ENCODE measurements around the gene CUEDC2.
A peak's percentile ranks its signal among the peaks of the same experiment; 100 is the strongest.

CUEDC2 gene

GRCh38 chr10:102401735-102402511 is 30.5 kb downstream of the CUEDC2 start:
- TF ChIP-seq, protein P1, sequence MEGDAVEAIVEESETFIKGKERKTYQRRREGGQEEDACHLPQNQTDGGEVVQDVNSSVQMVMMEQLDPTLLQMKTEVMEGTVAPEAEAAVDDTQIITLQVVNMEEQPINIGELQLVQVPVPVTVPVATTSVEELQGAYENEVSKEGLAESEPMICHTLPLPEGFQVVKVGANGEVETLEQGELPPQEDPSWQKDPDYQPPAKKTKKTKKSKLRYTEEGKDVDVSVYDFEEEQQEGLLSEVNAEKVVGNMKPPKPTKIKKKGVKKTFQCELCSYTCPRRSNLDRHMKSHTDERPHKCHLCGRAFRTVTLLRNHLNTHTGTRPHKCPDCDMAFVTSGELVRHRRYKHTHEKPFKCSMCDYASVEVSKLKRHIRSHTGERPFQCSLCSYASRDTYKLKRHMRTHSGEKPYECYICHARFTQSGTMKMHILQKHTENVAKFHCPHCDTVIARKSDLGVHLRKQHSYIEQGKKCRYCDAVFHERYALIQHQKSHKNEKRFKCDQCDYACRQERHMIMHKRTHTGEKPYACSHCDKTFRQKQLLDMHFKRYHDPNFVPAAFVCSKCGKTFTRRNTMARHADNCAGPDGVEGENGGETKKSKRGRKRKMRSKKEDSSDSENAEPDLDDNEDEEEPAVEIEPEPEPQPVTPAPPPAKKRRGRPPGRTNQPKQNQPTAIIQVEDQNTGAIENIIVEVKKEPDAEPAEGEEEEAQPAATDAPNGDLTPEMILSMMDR (IDR thresholded peaks at IDR 0.05; ENCODE audit: insufficient read depth, low read length, missing control alignments), result no peak
- DNase-seq (ENCODE audit: low read depth, low spot score), result no peak
- no peak overlapping the region for H3K4me3 ChIP-seq (ENCODE audit: low read depth, low read length)
- POLR2A ChIA-PET, result interaction anchor here (0.7 kb wide), 1 partner anchor 172 kb away, joined by 3 read pairs; no protein-coding TSS in a partner anchor
- CTCF ChIA-PET, result interaction anchor here (1.0 to 16.2 kb wide), 13 partner anchors 9 to 233 kb away, joined by 3 to 407 read pairs (median 10); partner anchors contain the start of genes ELOVL3, FBXL15 and PSD

GRCh38 chr10:102401342-102401654 is 31.1 kb downstream of the CUEDC2 start:
- ChIA-PET POLR2A (interaction anchor here (0.7 kb wide), 1 partner anchor 172 kb away, joined by 3 read pairs; no protein-coding TSS in a partner anchor), CTCF (interaction anchor here (1.2 to 16.2 kb wide), 10 partner anchors 11 to 243 kb away, joined by 3 to 407 read pairs (median 12); partner anchors contain the start of genes CUEDC2, ELOVL3 and PSD)
- TF ChIP-seq, protein P1 (IDR thresholded peaks at IDR 0.05; ENCODE audit: insufficient read depth, low read length, missing control alignments), result no peak
- no peak overlapping the region for H3K4me3 ChIP-seq (ENCODE audit: low read depth, low read length)
- no peak for DNase-seq (ENCODE audit: low read depth, low spot score)

DNA sequence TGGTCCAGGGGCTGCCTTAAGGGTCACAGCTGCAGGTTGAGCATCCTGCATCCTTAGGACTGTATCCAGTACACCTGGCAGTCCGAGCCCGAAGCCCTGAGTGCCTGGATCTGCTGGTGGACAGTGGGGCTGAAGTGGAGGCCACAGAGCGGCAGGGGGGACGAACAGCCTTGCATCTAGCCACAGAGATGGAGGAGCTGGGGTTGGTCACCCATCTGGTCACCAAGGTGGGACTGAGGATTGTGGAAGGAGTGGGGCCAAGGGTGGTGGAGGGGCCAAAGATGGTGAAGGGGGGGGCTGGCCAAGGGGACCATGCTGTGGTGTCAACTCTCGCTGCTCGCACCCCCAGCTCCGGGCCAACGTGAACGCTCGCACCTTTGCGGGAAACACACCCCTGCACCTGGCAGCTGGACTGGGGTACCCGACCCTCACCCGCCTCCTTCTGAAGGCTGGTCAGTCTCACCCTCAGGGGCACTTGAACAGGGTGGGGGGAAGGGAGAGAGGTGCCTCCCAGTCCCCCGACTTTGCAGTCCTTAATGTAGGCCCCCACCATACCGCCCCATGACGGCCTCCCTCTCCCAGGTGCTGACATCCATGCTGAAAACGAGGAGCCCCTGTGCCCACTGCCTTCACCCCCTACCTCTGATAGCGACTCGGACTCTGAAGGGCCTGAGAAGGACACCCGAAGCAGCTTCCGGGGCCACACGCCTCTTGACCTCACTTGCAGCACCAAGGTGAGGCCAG is 31.6 kb downstream of the CUEDC2 start:
- POLR2A ChIA-PET, result no interaction called here
- CTCF ChIA-PET, result interaction anchor here (0.6 to 16.2 kb wide), 27 partner anchors 10 to 285 kb away, joined by 3 to 407 read pairs (median 6); partner anchors contain the start of genes C10orf95, CUEDC2, ELOVL3 and FBXL15
- DNase-seq (ENCODE audit: low read depth, low spot score), result no peak
- TF ChIP-seq, protein P1 (IDR thresholded peaks at IDR 0.05; ENCODE audit: insufficient read depth, low read length, missing control alignments), result no peak
- no peak overlapping the region for H3K4me3 ChIP-seq (ENCODE audit: low read depth, low read length)

DNA sequence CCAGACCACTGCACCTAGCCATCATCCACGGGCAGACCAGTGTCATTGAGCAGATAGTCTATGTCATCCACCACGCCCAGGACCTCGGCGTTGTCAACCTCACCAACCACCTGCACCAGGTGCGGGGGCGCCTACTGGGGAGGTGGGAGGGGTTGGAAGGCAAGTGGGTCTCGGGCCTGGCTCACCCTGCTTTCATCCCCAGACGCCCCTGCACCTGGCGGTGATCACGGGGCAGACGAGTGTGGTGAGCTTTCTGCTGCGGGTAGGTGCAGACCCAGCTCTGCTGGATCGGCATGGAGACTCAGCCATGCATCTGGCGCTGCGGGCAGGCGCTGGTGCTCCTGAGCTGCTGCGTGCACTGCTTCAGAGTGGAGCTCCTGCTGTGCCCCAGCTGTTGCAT is 32.3 kb downstream of the CUEDC2 start:
- DNase-seq (ENCODE audit: low read depth, low spot score), result no peak
- no peak overlapping the region for H3K4me3 ChIP-seq (ENCODE audit: low read depth, low read length)
- ChIA-PET CTCF (interaction anchor here (0.6 to 16.2 kb wide), 40 partner anchors 10 to 285 kb away, joined by 3 to 407 read pairs (median 5); partner anchors contain the start of genes C10orf95, CUEDC2, ELOVL3 and FBXL15), POLR2A (interaction anchor here (0.5 to 1.1 kb wide), 2 partner anchors 32 to 230 kb away, joined by 4 to 5 read pairs; partner anchors contain the start of gene CUEDC2)
- TF ChIP-seq, protein P1 (IDR thresholded peaks at IDR 0.05; ENCODE audit: insufficient read depth, low read length, missing control alignments), result no peak

DNA sequence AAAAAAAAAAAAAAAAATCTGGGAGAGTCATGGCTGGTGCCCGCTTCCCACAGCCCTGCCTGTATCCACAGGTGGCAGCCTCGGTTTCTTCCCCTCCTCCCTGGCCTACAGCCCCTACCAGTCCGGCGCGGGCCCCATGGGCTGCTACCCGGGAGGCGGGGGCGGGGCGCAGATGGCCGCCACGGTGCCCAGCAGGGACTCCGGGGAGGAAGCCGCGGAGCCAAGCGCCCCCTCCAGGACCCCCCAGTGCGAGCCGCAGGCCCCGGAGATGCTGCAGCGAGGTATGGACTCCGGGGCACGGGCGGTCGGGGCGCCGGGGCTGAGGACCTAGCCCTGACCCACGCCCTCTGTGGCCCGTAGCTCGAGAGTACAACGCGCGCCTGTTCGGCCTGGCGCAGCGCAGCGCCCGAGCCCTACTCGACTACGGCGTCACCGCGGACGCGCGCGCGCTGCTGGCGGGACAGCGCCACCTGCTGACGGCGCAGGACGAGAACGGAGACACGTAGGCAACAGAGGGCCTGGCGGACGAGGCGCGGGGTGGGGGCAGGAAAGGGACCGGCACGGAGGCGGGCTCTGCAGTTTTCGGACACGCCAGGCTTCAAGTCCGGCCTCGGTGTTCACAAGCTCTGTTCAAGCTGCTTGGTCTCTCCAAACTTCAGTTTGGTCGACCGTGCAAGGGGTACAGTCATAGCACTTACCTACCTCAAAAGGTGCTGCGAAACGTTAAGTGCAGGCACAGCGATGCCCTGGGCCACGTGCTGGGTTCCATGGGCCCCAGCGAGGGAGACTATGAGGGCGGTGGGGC is 33.0 kb downstream of the CUEDC2 start:
- TF ChIP-seq, protein P1 (IDR thresholded peaks at IDR 0.05; ENCODE audit: insufficient read depth, low read length, missing control alignments), result peak; percentile 97
- POLR2A ChIA-PET, result interaction anchor here (0.5 to 1.1 kb wide), 3 partner anchors 18 to 230 kb away, joined by 4 to 5 read pairs (median 4); partner anchors contain the start of gene CUEDC2
- H3K4me3 ChIP-seq (ENCODE audit: low read depth, low read length), result peak overlapping the region; percentile 59
- DNase-seq (ENCODE audit: low read depth, low spot score), result no peak
- CTCF ChIA-PET, result interaction anchor here (0.5 to 16.2 kb wide), 49 partner anchors 8 to 284 kb away, joined by 3 to 407 read pairs (median 4); partner anchors contain the start of genes C10orf95, CUEDC2, ELOVL3 and FBXL15
